K562 (cell line): ENCODE data around the gene IQCN. TPM values are rescaled to one million over a fixed set of nuclear protein-coding genes. Genes with fewer than 3 reads are reported as not detected.

Source experiments
- BACH1 ChIP-seq: fragments of 200-800 bp; sonication (Bioruptor generic); IDR thresholded peaks from 2 replicates; pipeline ENCODE4 v1.6.1; 2016; ENCODE audit warnings: missing genetic modification characterization, missing compliant biosample characterization
- CEBPZ ChIP-seq: fragments of 150-350 bp; IDR thresholded peaks from 2 replicates; pipeline ENCODE4 v1.6.1; 2014; ENCODE audit warnings: low read depth, mild to moderate bottlenecking, low read length, borderline replicate concordance
- CXXC5 ChIP-seq: fragments of 250-450 bp; sonication (Bioruptor Pico); IDR thresholded peaks from 2 replicates; pipeline ENCODE4 v1.8.0; 2022; ENCODE audit warnings: inconsistent platforms, mild to moderate bottlenecking, moderate library complexity
- DIDO1 ChIP-seq: fragments of 450-650 bp; IDR thresholded peaks from 2 replicates; pipeline ENCODE4 v1.6.1; 2016; ENCODE audit warnings: low read depth, missing biosample characterization, missing genetic modification characterization
- FOXJ3 ChIP-seq: sonication (generic); formaldehyde crosslinking; IDR thresholded peaks from 2 replicates; pipeline ENCODE4 v1.4.0; 2020; ENCODE audit warnings: mild to moderate bottlenecking, missing genetic modification reagents
- KLF16 ChIP-seq: IDR thresholded peaks from 2 replicates; pipeline ENCODE4 v1.6.1; 2016; ENCODE audit warnings: antibody characterized with exemption
- LCOR ChIP-seq: sonication (generic); formaldehyde crosslinking; IDR thresholded peaks from 2 replicates; pipeline ENCODE4 v1.8.0; 2022; ENCODE audit warnings: mild to moderate bottlenecking, missing genetic modification reagents
- RBM17 ChIP-seq: fragments of 200-400 bp; formaldehyde crosslinking; IDR thresholded peaks from 2 replicates; pipeline ENCODE4 v1.6.1; 2017; ENCODE audit warnings: low read depth, mild to moderate bottlenecking, low read length, borderline replicate concordance
- REST ChIP-seq, 2 experiments: fragments of 450-650 bp; formaldehyde crosslinking in 1 of 2; IDR thresholded peaks; 2 replicates each; pipeline versions ENCODE4 v1.4.0 to v1.6.1; 2014 to 2020; ENCODE audit warnings: mild to moderate bottlenecking in 2 of 2, borderline replicate concordance in 1 of 2, low read depth in 1 of 2
- TARDBP ChIP-seq: fragments of 450-650 bp; IDR thresholded peaks from 2 replicates; pipeline ENCODE4 v1.6.1; 2016
- ZBTB33 ChIP-seq: sonication (generic); formaldehyde crosslinking; IDR thresholded peaks from 2 replicates; pipeline ENCODE4 v1.8.1; 2023; ENCODE audit warnings: mild to moderate bottlenecking, missing genetic modification reagents
- ZBTB7A ChIP-seq: IDR thresholded peaks from 2 replicates; pipeline ENCODE4 v1.6.1; 2011; ENCODE audit warnings: low read depth, mild to moderate bottlenecking, low read length, moderate library complexity, borderline replicate concordance; ENCODE audit not compliant: control insufficient read depth
- ZNF133 ChIP-seq: fragments of 250-450 bp; sonication (Bioruptor Pico); IDR thresholded peaks from 2 replicates; pipeline ENCODE4 v1.4.0; 2020; ENCODE audit warnings: mild to moderate bottlenecking
- ZNF165 ChIP-seq: fragments of 250-450 bp; sonication (Bioruptor Pico); IDR thresholded peaks from 2 replicates; pipeline ENCODE4 v1.4.0; 2020; ENCODE audit warnings: borderline replicate concordance
- polyA plus RNA-seq, 8 experiments: library from polyadenylated mRNA; depleted of rRNA in 4 of 8; stranded (reverse) in 5 of 8; unstranded in 3 of 8; fragments of >200 nt; fragmentation: Nextera tagmentation in 2 of 8; fragmentation: Illumina TruSeq in 1 of 8; extraction: Ambion mirVana in 2 of 8; extraction: Trizol in 1 of 8; gene quantifications; 2 replicates each; pipeline versions ENCODE4 v1.2.1 to v1.2.3, GENCODE V29; 2011 to 2014; ENCODE audit warnings: inconsistent platforms in 1 of 8, missing spikeins in 1 of 8
- total RNA-seq, 7 experiments: library from RNA; depleted of rRNA in 6 of 7; stranded (reverse); fragments of >200 nt in 6 of 7; fragmentation: Illumina TruSeq in 2 of 7; extraction: Trizol in 2 of 7; gene quantifications; 2 replicates each; pipeline versions ENCODE4 v1.2.1 to v1.2.3, GENCODE V29; 2011 to 2021; ENCODE audit warnings: low replicate concordance in 1 of 7

Gene IQCN
- total and polyA plus RNA-seq, 9 of the 15 experiments (the other 6 are each of a cell fraction or from before 2014, with no cell fraction given): 0.01 to 0.07 (median 0.04) TPM; not detected in 3

- TF ChIP-seq REST (IDR thresholded peaks at IDR 0.05; ENCODE audit: borderline replicate concordance): no peak
- no peak for TF ChIP-seq REST (CRISPR knock-in tag; IDR thresholded peaks at IDR 0.05; ENCODE audit: low read depth)
- TF ChIP-seq FOXJ3 (CRISPR knock-in tag): no peak
- TF ChIP-seq LCOR: no peak
- no peak for TF ChIP-seq ZNF165 (CRISPR knock-in tag)
- no peak for TF ChIP-seq BACH1
- no peak for TF ChIP-seq RBM17
- TF ChIP-seq ZNF133 (CRISPR knock-in tag): no peak
- TF ChIP-seq KLF16: no peak
- no peak for TF ChIP-seq ZBTB33 (CRISPR knock-in tag)
- TF ChIP-seq TARDBP: no peak
- TF ChIP-seq CEBPZ: no peak
- peak; percentile 81 for TF ChIP-seq CXXC5 (CRISPR knock-in tag)
- peak; percentile 74; the same call in 1 of the 2 replicates for TF ChIP-seq ZBTB7A
- no peak for TF ChIP-seq DIDO1 (tag)
These were observed 18.8 kb upstream of the IQCN start (continued) for GRCh38 chr19:18292810-18293641.
